Astrocyte of the cerebellum (primary cell): ENCODE measurements around the gene SRGAP3.
A peak's percentile ranks its signal among the peaks of the same experiment; 100 is the strongest.

ENCODE experiments used
- DNase-seq: peaks from one replicate; pipeline ENCODE4 v3.0.0-alpha.2; 2011; ENCODE audit warnings: low read depth
- H3K4me3 ChIP-seq: 2 replicates; pipeline ENCODE4 v1.5.1; 2011; ENCODE audit warnings: mild to moderate bottlenecking, low read depth, low read length, moderate library complexity
- CTCF ChIP-seq: IDR thresholded peaks from 2 replicates; pipeline ENCODE4 v1.5.1; 2012; ENCODE audit warnings: low read length, low read depth, moderate library complexity, mild to moderate bottlenecking; ENCODE audit errors: missing control alignments
- in situ Hi-C: cut with HindIII; loops from 2 replicates; pipeline ENCODE4 v1.10.0; 2017; ENCODE audit warnings: low sequenced_read_pairs

The SRGAP3 gene

GRCh38 chr3:9201955-9202354 lies 47.5 kb downstream of the SRGAP3 start:
- TF ChIP-seq CTCF, result no peak
- no peak overlapping the region for H3K4me3 ChIP-seq
- DNase-seq, result no peak
- in situ Hi-C loops, result no loop called here

GRCh38 chr3:9201266-9201665 lies 48.2 kb downstream of the SRGAP3 start:
- in situ Hi-C loops, result no loop called here

DNA sequence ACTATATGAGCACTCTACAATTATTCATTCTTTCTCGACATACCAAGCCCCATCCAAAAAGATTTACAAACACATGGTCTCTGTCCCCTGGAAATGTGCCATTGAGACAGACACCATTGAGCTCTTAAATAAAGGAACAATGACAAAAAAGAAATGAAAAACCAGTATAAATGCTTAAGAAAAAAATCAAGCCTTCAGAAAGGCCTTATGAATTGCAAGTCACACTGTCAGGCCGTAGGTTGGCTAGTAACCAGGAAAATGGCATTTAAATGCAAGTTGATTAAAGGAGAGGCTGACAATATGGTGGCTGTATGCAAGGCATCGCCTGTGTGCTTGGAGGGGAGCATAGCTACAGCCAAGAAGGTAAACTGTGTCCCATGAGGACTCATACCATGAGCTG lies 49.7 kb downstream of the SRGAP3 start:
- TF ChIP-seq CTCF, result no peak
- DNase-seq, result no peak
- in situ Hi-C loops, result no loop called here
- no peak overlapping the region for H3K4me3 ChIP-seq

More at GRCh38 chr3:9201266-9201665, 48.2 kb downstream of the SRGAP3 start:
- H3K4me3 ChIP-seq, result no peak overlapping the region
- no peak for TF ChIP-seq CTCF
- DNase-seq, result peak; percentile 23

GRCh38 chr3:9198899-9199335 lies 50.5 kb downstream of the SRGAP3 start:
- no peak for TF ChIP-seq CTCF
- in situ Hi-C loops, result no loop called here

GRCh38 chr3:9198261-9198660 lies 51.2 kb downstream of the SRGAP3 start:
- DNase-seq, result no peak
- in situ Hi-C loops, result no loop called here
- no peak overlapping the region for H3K4me3 ChIP-seq
- no peak for TF ChIP-seq CTCF

More at GRCh38 chr3:9198899-9199335, 50.5 kb downstream of the SRGAP3 start:
- H3K4me3 ChIP-seq, result no peak overlapping the region
- DNase-seq, result no peak

GRCh38 chr3:9196020-9196419 lies 53.4 kb downstream of the SRGAP3 start:
- no peak overlapping the region for H3K4me3 ChIP-seq
- no peak for DNase-seq
- TF ChIP-seq CTCF, result no peak
- in situ Hi-C loops, result no loop called here

- in situ Hi-C loops, result no loop called here
- TF ChIP-seq CTCF, result no peak
- no peak for DNase-seq
- H3K4me3 ChIP-seq, result no peak overlapping the region
Observed at GRCh38 chr3:9195390-9195789, 54.1 kb downstream of the SRGAP3 start.
